ENCODE results near the gene GNG14. TPM values are rescaled to one million over a fixed set of nuclear protein-coding genes. Genes with fewer than 3 reads are reported as not detected.
"Not testable (repeated sequence)": the region's sequence is repeated elsewhere in the genome, so short reads cannot be mapped to it uniquely, and the experiment has no call there.

Gene GNG14
- total RNA-seq, 1 experiment from 2014 or later, result not detected

DNA sequence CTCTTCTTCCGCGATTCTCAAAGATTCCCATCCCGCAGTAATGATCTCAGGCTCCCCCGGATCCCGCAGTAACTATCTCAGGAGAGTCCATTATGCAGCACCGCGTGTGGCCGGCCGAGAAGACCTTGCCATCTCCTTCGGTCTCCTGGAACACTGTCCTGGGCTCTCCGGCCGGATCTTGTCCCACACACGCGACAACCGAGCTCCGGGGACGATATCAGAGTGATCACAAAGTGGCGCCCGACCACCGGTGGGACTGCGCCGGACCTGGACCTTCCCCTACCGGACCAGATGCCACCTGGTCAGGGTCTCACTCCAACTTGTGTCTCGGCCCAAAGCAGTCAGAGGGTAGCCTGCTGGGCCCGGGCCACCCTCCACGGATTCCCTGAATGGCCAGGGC, 45.3 kb upstream of the GNG14 start:
- no peak overlapping the region for H3K18ac ChIP-seq (ENCODE audit: insufficient read length, low read depth, low read length)
- no peak overlapping the region for H3K23ac ChIP-seq (ENCODE audit: insufficient read length, low read depth, low read length)
- TF ChIP-seq CTCF (conservative IDR thresholded peaks at IDR 0.05), result no peak
- H2BK12ac ChIP-seq (ENCODE audit: insufficient read length, low read depth, low read length), result no peak overlapping the region
- no peak overlapping the region for H3K14ac ChIP-seq (ENCODE audit: insufficient read depth, low read length)
- H2BK15ac ChIP-seq (ENCODE audit: low read depth, low read length), result no peak overlapping the region
- DNase-seq, result no peak
- H3K27me3 ChIP-seq (ENCODE audit: insufficient read depth, low read length), result no peaks in the 10 kb centered on the region
- no peak overlapping the region for H2BK120ac ChIP-seq (ENCODE audit: low read depth, low read length, poor library complexity, severe bottlenecking)
- H2AFZ ChIP-seq (ENCODE audit: low read length), result no peak overlapping the region
- H2BK5ac ChIP-seq (ENCODE audit: insufficient read length, low read length), result no peak overlapping the region
- no peak overlapping the region for H2AK5ac ChIP-seq (ENCODE audit: insufficient read length, low read length)
- no CpG with 5 or more reads among the region's 26 CpGs for WGBS (ENCODE audit: extremely low coverage, insufficient read length, low lambda C conversion rate)
- H3K4me1 ChIP-seq (ENCODE audit: insufficient read depth, low read length), result no peaks in the 10 kb centered on the region
- no peak overlapping the region for H3K4me2 ChIP-seq (ENCODE audit: insufficient read depth, insufficient read length, low read length)
- no peaks in the 10 kb centered on the region for H3K9me3 ChIP-seq (ENCODE audit: control insufficient read depth, low read depth, low read length)
- no peak overlapping the region for H3K9ac ChIP-seq (ENCODE audit: extremely low read depth, insufficient read length, low read length)
- Mint-ChIP-seq H3K4me3 (no peak overlapping the region), H3K27me3 (ENCODE audit: low read depth) (peaks cover 12% of the 10 kb centered on the region), H3K27ac (no peak overlapping the region), H3K4me1 (peaks cover 2 to 5% of the 10 kb centered on the region in 2 experiments; a peak in 1 of 4 replicates), H3K9me3 (peaks cover 3 to 4% of the 10 kb centered on the region in 2 experiments; a peak in 4 of 5 replicates), H3K36me3 (ENCODE audit: insufficient read depth in 1 of 3, low read depth in 3 of 3) (peaks cover 2 to 12% (median 5%) of the 10 kb centered on the region in 3 experiments; a peak in 4 of 7 replicates)
- no peak overlapping the region for H4K91ac ChIP-seq (ENCODE audit: insufficient read length, low read depth, low read length)
- H3K79me1 ChIP-seq (ENCODE audit: insufficient read depth, low read depth, low read length, poor library complexity, severe bottlenecking), result no peaks in the 10 kb centered on the region
- no peak overlapping the region for H4K5ac ChIP-seq (ENCODE audit: insufficient read length, low read depth, low read length)
- H3K23me2 ChIP-seq (ENCODE audit: insufficient read length, low read depth, low read length, poor library complexity, severe bottlenecking), result peaks cover 4% of the 10 kb centered on the region
- no peak overlapping the region for H3T11ph ChIP-seq (ENCODE audit: low read length)
- no peak overlapping the region for H3K4ac ChIP-seq (ENCODE audit: low read depth, low read length)
- no peak overlapping the region for H2BK20ac ChIP-seq (ENCODE audit: low read depth, low read length, poor library complexity, severe bottlenecking)
- H3K56ac ChIP-seq (ENCODE audit: insufficient read length, low read depth, low read length), result no peak overlapping the region
- no peak overlapping the region for H4K8ac ChIP-seq (replicated peaks; ENCODE audit: insufficient read length, low read depth, low read length)
- H3K79me2 ChIP-seq (ENCODE audit: insufficient read depth, low read length), result no peaks in the 10 kb centered on the region
- H3K27ac ChIP-seq (ENCODE audit: insufficient read length, low read depth, low read length), result no peak overlapping the region
- H4K20me1 ChIP-seq (ENCODE audit: control insufficient read depth, insufficient read depth, insufficient read length), result no peaks in the 10 kb centered on the region

DNA sequence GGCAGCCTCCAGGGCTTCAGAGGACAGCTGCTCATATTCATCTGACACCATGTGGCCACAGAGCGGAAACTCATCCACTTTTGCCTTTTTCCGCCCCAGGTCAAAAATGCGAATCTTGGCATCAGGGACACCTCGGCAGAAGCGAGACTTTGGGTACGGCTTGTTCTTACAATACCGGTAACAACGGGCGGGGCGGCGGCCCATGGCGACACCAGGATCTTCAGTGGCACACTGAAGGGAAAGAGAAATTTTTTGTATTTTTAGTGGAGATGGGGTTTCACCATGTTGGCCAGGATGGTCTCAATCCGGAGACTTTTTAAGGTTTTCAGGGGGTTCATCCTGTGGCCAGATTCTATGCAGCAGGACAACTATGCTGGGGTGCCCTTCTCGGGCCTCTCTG, 44.1 kb upstream of the GNG14 start:
- not testable (repeated sequence) for H3K4me1 Mint-ChIP-seq; H3K4me1 ChIP-seq (ENCODE audit: insufficient read depth, low read length); H3K79me2 ChIP-seq (ENCODE audit: insufficient read depth, low read length); H3K23me2 ChIP-seq (ENCODE audit: insufficient read length, low read depth, low read length, poor library complexity, severe bottlenecking); H2BK20ac ChIP-seq (ENCODE audit: low read depth, low read length, poor library complexity, severe bottlenecking); H3K4me3 Mint-ChIP-seq; H3K4ac ChIP-seq (ENCODE audit: low read depth, low read length); H3K9ac ChIP-seq (ENCODE audit: extremely low read depth, insufficient read length, low read length); H4K5ac ChIP-seq (ENCODE audit: insufficient read length, low read depth, low read length); H3K27ac ChIP-seq (ENCODE audit: insufficient read length, low read depth, low read length); H4K8ac ChIP-seq (replicated peaks; ENCODE audit: insufficient read length, low read depth, low read length); H2BK5ac ChIP-seq (ENCODE audit: insufficient read length, low read length); H4K91ac ChIP-seq (ENCODE audit: insufficient read length, low read depth, low read length); H3K27ac Mint-ChIP-seq; H4K20me1 ChIP-seq (ENCODE audit: control insufficient read depth, insufficient read depth, insufficient read length); H2BK15ac ChIP-seq (ENCODE audit: low read depth, low read length); H3K9me3 ChIP-seq (ENCODE audit: control insufficient read depth, low read depth, low read length); H3K56ac ChIP-seq (ENCODE audit: insufficient read length, low read depth, low read length); H3K9me3 Mint-ChIP-seq; H3K27me3 ChIP-seq (ENCODE audit: insufficient read depth, low read length); H3K14ac ChIP-seq (ENCODE audit: insufficient read depth, low read length); H3K27me3 Mint-ChIP-seq (ENCODE audit: low read depth); H3K18ac ChIP-seq (ENCODE audit: insufficient read length, low read depth, low read length); H2AK5ac ChIP-seq (ENCODE audit: insufficient read length, low read length); H3K79me1 ChIP-seq (ENCODE audit: insufficient read depth, low read depth, low read length, poor library complexity, severe bottlenecking); H3K4me2 ChIP-seq (ENCODE audit: insufficient read depth, insufficient read length, low read length); H2AFZ ChIP-seq (ENCODE audit: low read length); H3T11ph ChIP-seq (ENCODE audit: low read length); DNase-seq; H2BK120ac ChIP-seq (ENCODE audit: low read depth, low read length, poor library complexity, severe bottlenecking); H3K23ac ChIP-seq (ENCODE audit: insufficient read length, low read depth, low read length); H2BK12ac ChIP-seq (ENCODE audit: insufficient read length, low read depth, low read length)
- WGBS (ENCODE audit: extremely low coverage, insufficient read length, low lambda C conversion rate), result no CpG with 5 or more reads among the region's 14 CpGs
- peaks cover 2 to 12% (median 5%) of the 10 kb centered on the region in 3 experiments; a peak in 4 of 7 replicates for H3K36me3 Mint-ChIP-seq (ENCODE audit: insufficient read depth in 1 of 3, low read depth in 3 of 3)
